HEK293 (cell line): ENCODE data around the gene PKNOX1.

Source experiments
- CTCF ChIA-PET: fragments of 350-600 bp; formaldehyde crosslinking; extraction: SDS; loops from one replicate; lab custom pipeline; 2021; ENCODE audit warnings: antibody characterized with exemption; lab: Yijun Ruan, JAX
- POLR2A ChIA-PET: fragments of 300-600 bp; formaldehyde crosslinking; extraction: SDS; loops from one replicate; lab custom pipeline; 2020; ENCODE audit warnings: antibody characterized with exemption, inconsistent platforms; lab: Yijun Ruan, JAX
- H3K27ac ChIP-seq: fragments of 200-500 bp; sonication (Bioruptor generic); 2 replicates; pipeline ENCODE4 v1.5.1; 2014; ENCODE audit warnings: low read depth, low read length, control low read depth, inconsistent platforms; ENCODE audit errors: extremely low read depth
- H3K36me3 ChIP-seq, 2 experiments: fragments of 200-500 bp in 1 of 2; sonication (Bioruptor generic) in 1 of 2; 1 replicate in 1 of 2; 2 replicates in 1 of 2; pipeline ENCODE4 v1.5.1; 2014 to 2017; ENCODE audit warnings: inconsistent platforms in 2 of 2, low read length in 2 of 2; ENCODE audit not compliant: control insufficient read depth in 2 of 2, insufficient read depth in 1 of 2
- H3K4me1 ChIP-seq: fragments of 200-500 bp; sonication (Bioruptor generic); 2 replicates; pipeline ENCODE4 v1.5.1; 2014; ENCODE audit warnings: mild to moderate bottlenecking, low read length, inconsistent platforms; ENCODE audit not compliant: control insufficient read depth, insufficient read depth
- H3K4me3 ChIP-seq: 2 replicates; pipeline ENCODE4 v1.5.1; 2011; ENCODE audit warnings: low read depth, mild to moderate bottlenecking, control low read depth, low read length, moderate library complexity
- H3K9me3 ChIP-seq: fragments of 200-500 bp; sonication (Bioruptor generic); 2 replicates; pipeline ENCODE4 v1.5.1; 2014; ENCODE audit warnings: low read depth, low read length, inconsistent platforms; ENCODE audit not compliant: control insufficient read depth, insufficient read depth
- BCL6B ChIP-seq: fragments of 450-650 bp; formaldehyde crosslinking; IDR thresholded peaks from 2 replicates; pipeline ENCODE4 v1.5.1; 2017; ENCODE audit warnings: missing biosample characterization, missing genetic modification characterization
- FEZF1 ChIP-seq: fragments of 450-650 bp; formaldehyde crosslinking; IDR thresholded peaks from 2 replicates; pipeline ENCODE4 v1.5.1; 2016; ENCODE audit warnings: missing biosample characterization, missing genetic modification characterization
- KLF16 ChIP-seq: fragments of 450-650 bp; formaldehyde crosslinking; IDR thresholded peaks from 2 replicates; pipeline ENCODE4 v1.5.1; 2017; ENCODE audit warnings: missing biosample characterization, missing genetic modification characterization
- KLF8 ChIP-seq: fragments of 450-650 bp; formaldehyde crosslinking; IDR thresholded peaks from 2 replicates; pipeline ENCODE4 v1.5.1; 2016; ENCODE audit warnings: missing biosample characterization, missing genetic modification characterization
- MEIS1 ChIP-seq: sonication (generic); formaldehyde crosslinking; IDR thresholded peaks from 2 replicates; pipeline ENCODE4 v1.8.1; 2022; ENCODE audit warnings: missing genetic modification reagents, mild to moderate bottlenecking, borderline replicate concordance
- REPIN1 ChIP-seq: fragments of 450-650 bp; formaldehyde crosslinking; IDR thresholded peaks from 2 replicates; pipeline ENCODE4 v1.5.1; 2017; ENCODE audit warnings: missing biosample characterization, missing genetic modification characterization, low read depth
- SP7 ChIP-seq: fragments of 450-650 bp; formaldehyde crosslinking; IDR thresholded peaks from 2 replicates; pipeline ENCODE4 v1.5.1; 2016; ENCODE audit warnings: missing biosample characterization, missing genetic modification characterization
- TCF7L2 ChIP-seq: IDR thresholded peaks from 2 replicates; pipeline ENCODE4 v1.6.1; 2011; ENCODE audit warnings: low read depth, mild to moderate bottlenecking, inconsistent platforms, low read length, moderate library complexity, borderline replicate concordance
- YY1 ChIP-seq: fragments of 450-650 bp; formaldehyde crosslinking; IDR thresholded peaks from 2 replicates; pipeline ENCODE4 v1.5.1; 2018; ENCODE audit warnings: missing biosample characterization, missing genetic modification characterization
- ZBTB10 ChIP-seq: fragments of 450-650 bp; formaldehyde crosslinking; IDR thresholded peaks from 2 replicates; pipeline ENCODE4 v1.5.1; 2016; ENCODE audit warnings: missing biosample characterization, missing genetic modification characterization
- ZNF132 ChIP-seq: fragments of 450-650 bp; formaldehyde crosslinking; IDR thresholded peaks from 2 replicates; pipeline ENCODE4 v1.5.1; 2017; ENCODE audit warnings: missing biosample characterization, missing genetic modification characterization, borderline replicate concordance
- ZNF174 ChIP-seq: fragments of 450-650 bp; formaldehyde crosslinking; IDR thresholded peaks from 2 replicates; pipeline ENCODE4 v1.5.0; 2017; ENCODE audit warnings: missing biosample characterization, mild to moderate bottlenecking, missing genetic modification characterization
- ZNF214 ChIP-seq: fragments of 450-650 bp; formaldehyde crosslinking; IDR thresholded peaks from 2 replicates; pipeline ENCODE4 v1.5.1; 2017; ENCODE audit warnings: missing biosample characterization, mild to moderate bottlenecking, missing genetic modification characterization, borderline replicate concordance
- ZNF23 ChIP-seq: fragments of 450-650 bp; formaldehyde crosslinking; IDR thresholded peaks from 2 replicates; pipeline ENCODE4 v1.5.1; 2016; ENCODE audit warnings: missing biosample characterization, missing genetic modification characterization, borderline replicate concordance
- ZNF302 ChIP-seq: fragments of 450-650 bp; formaldehyde crosslinking; IDR thresholded peaks from 2 replicates; pipeline ENCODE4 v1.5.1; 2016; ENCODE audit warnings: missing biosample characterization, missing genetic modification characterization, low read depth
- ZNF48 ChIP-seq: fragments of 450-650 bp; formaldehyde crosslinking; IDR thresholded peaks from 2 replicates; pipeline ENCODE4 v1.5.1; 2016; ENCODE audit warnings: missing biosample characterization, missing genetic modification characterization
- ZNF555 ChIP-seq: fragments of 450-650 bp; formaldehyde crosslinking; conservative IDR thresholded peaks from 2 replicates; pipeline ENCODE4 v1.5.1; 2017; ENCODE audit warnings: missing biosample characterization, mild to moderate bottlenecking, missing genetic modification characterization, inconsistent platforms
- ZNF596 ChIP-seq: fragments of 450-650 bp; IDR thresholded peaks from 2 replicates; pipeline ENCODE4 v1.5.0; 2018; ENCODE audit warnings: missing biosample characterization, mild to moderate bottlenecking, missing genetic modification characterization, moderate library complexity
- ZNF664 ChIP-seq: fragments of 450-650 bp; formaldehyde crosslinking; IDR thresholded peaks from 2 replicates; pipeline ENCODE4 v1.5.1; 2016; ENCODE audit warnings: missing biosample characterization, missing genetic modification characterization
- ZNF843 ChIP-seq: fragments of 450-650 bp; formaldehyde crosslinking; IDR thresholded peaks from 2 replicates; pipeline ENCODE4 v1.5.1; 2016; ENCODE audit warnings: missing biosample characterization, missing genetic modification characterization
- TF ChIP-seq, protein P1 (sequence below): fragments of 450-650 bp; formaldehyde crosslinking; IDR thresholded peaks from 2 replicates; pipeline ENCODE4 v1.5.1; 2016; ENCODE audit warnings: missing biosample characterization, missing genetic modification characterization, borderline replicate concordance
- TF ChIP-seq, protein P2 (sequence below): fragments of 450-650 bp; formaldehyde crosslinking; IDR thresholded peaks from 2 replicates; pipeline ENCODE4 v1.5.1; 2016; ENCODE audit warnings: missing biosample characterization, missing genetic modification characterization, borderline replicate concordance

Gene PKNOX1

GRCh38 chr21:42959728-42960127, 14.6 kb upstream of the PKNOX1 start (continued):
- TF ChIP-seq, protein P1, sequence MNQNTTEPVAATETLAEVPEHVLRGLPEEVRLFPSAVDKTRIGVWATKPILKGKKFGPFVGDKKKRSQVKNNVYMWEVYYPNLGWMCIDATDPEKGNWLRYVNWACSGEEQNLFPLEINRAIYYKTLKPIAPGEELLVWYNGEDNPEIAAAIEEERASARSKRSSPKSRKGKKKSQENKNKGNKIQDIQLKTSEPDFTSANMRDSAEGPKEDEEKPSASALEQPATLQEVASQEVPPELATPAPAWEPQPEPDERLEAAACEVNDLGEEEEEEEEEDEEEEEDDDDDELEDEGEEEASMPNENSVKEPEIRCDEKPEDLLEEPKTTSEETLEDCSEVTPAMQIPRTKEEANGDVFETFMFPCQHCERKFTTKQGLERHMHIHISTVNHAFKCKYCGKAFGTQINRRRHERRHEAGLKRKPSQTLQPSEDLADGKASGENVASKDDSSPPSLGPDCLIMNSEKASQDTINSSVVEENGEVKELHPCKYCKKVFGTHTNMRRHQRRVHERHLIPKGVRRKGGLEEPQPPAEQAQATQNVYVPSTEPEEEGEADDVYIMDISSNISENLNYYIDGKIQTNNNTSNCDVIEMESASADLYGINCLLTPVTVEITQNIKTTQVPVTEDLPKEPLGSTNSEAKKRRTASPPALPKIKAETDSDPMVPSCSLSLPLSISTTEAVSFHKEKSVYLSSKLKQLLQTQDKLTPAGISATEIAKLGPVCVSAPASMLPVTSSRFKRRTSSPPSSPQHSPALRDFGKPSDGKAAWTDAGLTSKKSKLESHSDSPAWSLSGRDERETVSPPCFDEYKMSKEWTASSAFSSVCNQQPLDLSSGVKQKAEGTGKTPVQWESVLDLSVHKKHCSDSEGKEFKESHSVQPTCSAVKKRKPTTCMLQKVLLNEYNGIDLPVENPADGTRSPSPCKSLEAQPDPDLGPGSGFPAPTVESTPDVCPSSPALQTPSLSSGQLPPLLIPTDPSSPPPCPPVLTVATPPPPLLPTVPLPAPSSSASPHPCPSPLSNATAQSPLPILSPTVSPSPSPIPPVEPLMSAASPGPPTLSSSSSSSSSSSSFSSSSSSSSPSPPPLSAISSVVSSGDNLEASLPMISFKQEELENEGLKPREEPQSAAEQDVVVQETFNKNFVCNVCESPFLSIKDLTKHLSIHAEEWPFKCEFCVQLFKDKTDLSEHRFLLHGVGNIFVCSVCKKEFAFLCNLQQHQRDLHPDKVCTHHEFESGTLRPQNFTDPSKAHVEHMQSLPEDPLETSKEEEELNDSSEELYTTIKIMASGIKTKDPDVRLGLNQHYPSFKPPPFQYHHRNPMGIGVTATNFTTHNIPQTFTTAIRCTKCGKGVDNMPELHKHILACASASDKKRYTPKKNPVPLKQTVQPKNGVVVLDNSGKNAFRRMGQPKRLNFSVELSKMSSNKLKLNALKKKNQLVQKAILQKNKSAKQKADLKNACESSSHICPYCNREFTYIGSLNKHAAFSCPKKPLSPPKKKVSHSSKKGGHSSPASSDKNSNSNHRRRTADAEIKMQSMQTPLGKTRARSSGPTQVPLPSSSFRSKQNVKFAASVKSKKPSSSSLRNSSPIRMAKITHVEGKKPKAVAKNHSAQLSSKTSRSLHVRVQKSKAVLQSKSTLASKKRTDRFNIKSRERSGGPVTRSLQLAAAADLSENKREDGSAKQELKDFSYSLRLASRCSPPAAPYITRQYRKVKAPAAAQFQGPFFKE (tag by site-specific recombination), result no peak
- TF ChIP-seq ZNF132 (tag by site-specific recombination), result no peak
- TF ChIP-seq ZBTB10 (tag by site-specific recombination), result no peak
- no peak for TF ChIP-seq KLF16 (tag by site-specific recombination)
- no peak for TF ChIP-seq ZNF555 (tag by site-specific recombination)
- no peak for TF ChIP-seq ZNF48
- no peak for TF ChIP-seq TCF7L2
- TF ChIP-seq ZNF23 (tag by site-specific recombination), result no peak

DNA sequence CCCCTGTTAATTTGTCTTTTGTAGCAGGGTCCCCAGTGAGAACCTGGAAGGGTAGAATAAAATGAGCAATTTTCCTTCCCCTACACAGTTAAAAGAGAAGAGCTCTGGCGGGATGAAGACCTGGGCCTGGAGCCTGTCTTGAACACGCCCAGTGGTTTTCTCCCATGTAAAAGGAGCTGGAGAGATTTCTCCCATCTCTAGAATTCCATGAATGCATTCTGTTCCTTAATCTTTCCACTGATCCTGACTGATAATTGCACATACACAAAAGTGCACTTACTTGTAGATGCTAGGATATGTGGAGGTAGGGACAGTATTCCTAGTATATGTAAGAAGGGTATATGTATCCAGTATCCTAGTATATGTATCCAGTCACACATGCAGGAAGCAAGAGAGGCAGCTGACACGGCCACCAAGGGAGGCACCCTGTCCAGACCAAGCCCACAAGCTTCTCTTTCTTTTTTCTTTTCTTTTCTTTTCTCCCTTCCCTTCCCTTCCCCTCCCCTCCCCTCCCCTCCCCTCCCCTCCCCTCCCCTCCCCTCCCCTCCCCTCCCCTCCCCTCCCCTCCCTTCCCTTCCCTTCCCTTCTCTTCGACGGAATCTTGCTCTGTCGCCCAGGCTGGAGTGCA, 11.9 kb upstream of the PKNOX1 start:
- H3K9me3 ChIP-seq, result no peaks in the 10 kb centered on the region
- no peak overlapping the region for H3K4me3 ChIP-seq
- H3K4me1 ChIP-seq, result no peaks in the 10 kb centered on the region
- H3K36me3 ChIP-seq, result no peaks in the 10 kb centered on the region
- ChIA-PET CTCF (interaction anchor here (1.0 kb wide), 1 partner anchor 9 kb away, joined by 3 read pairs; no protein-coding TSS in a partner anchor), POLR2A (interaction anchor here (0.9 to 1.5 kb wide), 2 partner anchors 12 to 16 kb away, joined by 3 to 5 read pairs; partner anchors contain the start of gene PKNOX1)
- TF ChIP-seq ZNF664 (tag by site-specific recombination), result no peak
- no peak for TF ChIP-seq REPIN1 (tag by site-specific recombination)
- no peak for TF ChIP-seq BCL6B
- no peak for TF ChIP-seq ZNF174 (tag by site-specific recombination)
- TF ChIP-seq FEZF1 (tag by site-specific recombination), result no peak
- TF ChIP-seq ZNF302, result no peak
- no peak for TF ChIP-seq ZNF843 (tag by site-specific recombination)
- no peak for TF ChIP-seq ZNF596 (tag by site-specific recombination)
- TF ChIP-seq SP7, result no peak
- no peak for TF ChIP-seq KLF8
- TF ChIP-seq ZNF214 (tag by site-specific recombination), result no peak
- no peak for TF ChIP-seq MEIS1 (CRISPR knock-in tag)
- TF ChIP-seq, protein P2, sequence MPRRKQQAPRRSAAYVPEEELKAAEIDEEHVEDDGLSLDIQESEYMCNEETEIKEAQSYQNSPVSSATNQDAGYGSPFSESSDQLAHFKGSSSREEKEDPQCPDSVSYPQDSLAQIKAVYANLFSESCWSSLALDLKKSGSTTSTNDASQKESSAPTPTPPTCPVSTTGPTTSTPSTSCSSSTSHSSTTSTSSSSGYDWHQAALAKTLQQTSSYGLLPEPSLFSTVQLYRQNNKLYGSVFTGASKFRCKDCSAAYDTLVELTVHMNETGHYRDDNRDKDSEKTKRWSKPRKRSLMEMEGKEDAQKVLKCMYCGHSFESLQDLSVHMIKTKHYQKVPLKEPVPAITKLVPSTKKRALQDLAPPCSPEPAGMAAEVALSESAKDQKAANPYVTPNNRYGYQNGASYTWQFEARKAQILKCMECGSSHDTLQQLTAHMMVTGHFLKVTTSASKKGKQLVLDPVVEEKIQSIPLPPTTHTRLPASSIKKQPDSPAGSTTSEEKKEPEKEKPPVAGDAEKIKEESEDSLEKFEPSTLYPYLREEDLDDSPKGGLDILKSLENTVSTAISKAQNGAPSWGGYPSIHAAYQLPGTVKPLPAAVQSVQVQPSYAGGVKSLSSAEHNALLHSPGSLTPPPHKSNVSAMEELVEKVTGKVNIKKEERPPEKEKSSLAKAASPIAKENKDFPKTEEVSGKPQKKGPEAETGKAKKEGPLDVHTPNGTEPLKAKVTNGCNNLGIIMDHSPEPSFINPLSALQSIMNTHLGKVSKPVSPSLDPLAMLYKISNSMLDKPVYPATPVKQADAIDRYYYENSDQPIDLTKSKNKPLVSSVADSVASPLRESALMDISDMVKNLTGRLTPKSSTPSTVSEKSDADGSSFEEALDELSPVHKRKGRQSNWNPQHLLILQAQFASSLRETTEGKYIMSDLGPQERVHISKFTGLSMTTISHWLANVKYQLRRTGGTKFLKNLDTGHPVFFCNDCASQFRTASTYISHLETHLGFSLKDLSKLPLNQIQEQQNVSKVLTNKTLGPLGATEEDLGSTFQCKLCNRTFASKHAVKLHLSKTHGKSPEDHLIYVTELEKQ (tag by site-specific recombination), result no peak
- no peak for TF ChIP-seq YY1
- H3K27ac ChIP-seq, result no peak overlapping the region
